Right renal pelvis (tissue), 4 donors: ENCODE results near the gene LRCH4. TPM values are rescaled to one million over a fixed set of nuclear protein-coding genes. Genes with fewer than 3 reads are reported as not detected.

Experiments
- DNase-seq, 4 donors: peaks; one replicate each; pipeline ENCODE4 v3.0.0-alpha.2; 2013; ENCODE audit warnings: low read depth in 4 of 4, low spot score in 3 of 4, missing footprints in 1 of 4
- polyA plus RNA-seq, 4 donors: library from polyadenylated mRNA; unstranded; fragments of 120-200 nt; gene quantifications; one replicate each; pipeline ENCODE4 v1.2.1, GENCODE V29; 2013; ENCODE audit not compliant: insufficient read length in 4 of 4

LRCH4 gene
- polyA plus RNA-seq, 4 donors, result 34.4 to 49.1 (median 37.2) TPM

- no peak for DNase-seq
Measured at GRCh38 chr7:100582650-100583049, 3.3 kb downstream of the LRCH4 start.

GRCh38 chr7:100582041-100582579 lies 3.8 kb downstream of the LRCH4 start:
- DNase-seq, result no peak

GRCh38 chr7:100580466-100581283 lies 5.3 kb downstream of the LRCH4 start:
- no peak for DNase-seq

- no peak for DNase-seq
Measured at GRCh38 chr7:100578246-100579183, 7.4 kb downstream of the LRCH4 start.

- DNase-seq, result no peak
Measured at GRCh38 chr7:100577507-100577906, 8.4 kb downstream of the LRCH4 start.

- no peak for DNase-seq
Measured at GRCh38 chr7:100577103-100577502, 8.8 kb downstream of the LRCH4 start.

GRCh38 chr7:100576384-100576993 lies 9.4 kb downstream of the LRCH4 start:
- no peak for DNase-seq

GRCh38 chr7:100575746-100576383 lies 10.1 kb downstream of the LRCH4 start:
- DNase-seq, result no peak

- DNase-seq, result no peak
Measured at GRCh38 chr7:100575206-100575631, 10.7 kb downstream of the LRCH4 start.

- DNase-seq, result no peak
Measured at GRCh38 chr7:100574362-100575205, 11.3 kb downstream of the LRCH4 start.

GRCh38 chr7:100573691-100574361 lies 12.1 kb downstream of the LRCH4 start, which contains the start of gene SAP25:
TSS of gene SAP25 (minus strand) at chr7:100573900. CDS start at chr7:100573742, 158 bp downstream.
- no peak for DNase-seq

GRCh38 chr7:100572949-100573675 lies 12.8 kb downstream of the LRCH4 start:
- DNase-seq, result no peak

GRCh38 chr7:100572281-100572948 lies 13.5 kb downstream of the LRCH4 start:
- no peak for DNase-seq

GRCh38 chr7:100571829-100572116 lies 14.2 kb downstream of the LRCH4 start:
- DNase-seq, result no peak

GRCh38 chr7:100570954-100571828 lies 14.7 kb downstream of the LRCH4 start:
- no peak for DNase-seq

- DNase-seq, result no peak
Measured at GRCh38 chr7:100568896-100569844, 16.8 kb downstream of the LRCH4 start.
